Measurements from ENCODE around the gene KCND3. TPM values are rescaled to one million over a fixed set of nuclear protein-coding genes. Genes with fewer than 3 reads are reported as not detected.
A peak's percentile ranks its signal among the peaks of the same experiment; 100 is the strongest.

Gene KCND3
- total and polyA plus RNA-seq, 4 donors: 1.0 to 27.1 (median 6.1) TPM

DNA sequence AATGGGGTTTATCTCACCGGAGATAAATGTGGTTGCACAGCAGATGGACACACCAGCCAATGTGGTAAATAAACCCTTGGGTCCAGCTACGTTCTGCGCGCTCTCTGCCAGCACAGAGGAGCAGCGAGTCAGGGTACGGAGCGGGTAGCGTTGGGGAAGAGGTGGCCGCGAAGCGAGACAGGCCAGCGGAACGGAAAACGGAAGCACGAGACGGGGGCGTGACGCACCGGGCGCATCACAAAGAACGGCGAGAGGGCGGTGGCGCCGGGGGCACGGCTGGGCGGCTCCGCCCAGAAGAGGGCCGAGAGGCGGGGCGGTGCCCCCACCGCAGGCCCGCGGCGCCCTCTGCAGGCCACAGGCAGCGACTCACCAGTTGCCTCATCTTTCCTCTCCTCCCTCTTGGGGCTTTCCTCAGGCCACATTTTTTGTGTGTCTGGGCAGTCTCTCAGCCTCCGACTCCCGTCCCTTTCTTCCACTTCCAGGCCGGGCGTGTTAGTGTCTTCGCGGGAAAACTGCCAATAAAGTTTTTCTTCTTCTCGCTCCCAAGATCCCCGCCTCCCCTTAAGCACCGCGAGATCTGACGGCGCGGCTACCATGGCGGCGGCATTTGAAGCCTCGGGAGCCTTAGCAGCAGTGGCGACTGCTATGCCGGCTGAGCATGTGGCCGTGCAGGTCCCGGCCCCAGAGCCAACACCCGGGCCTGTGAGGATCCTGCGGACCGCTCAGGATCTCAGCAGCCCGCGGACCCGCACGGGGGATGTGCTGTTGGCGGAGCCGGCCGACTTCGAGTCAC lies 233.9 kb downstream of the KCND3 start, which contains the start of gene DDX20:
TSS of gene DDX20 (plus strand) at position 571 of the 793 bp plus-strand sequence. CDS start at position 595, 24 bp downstream.
- DNase-seq (ENCODE audit: low spot score): peak; percentile 91
- Histone ChIP-seq H3K4me1 (ENCODE audit: control insufficient read depth in 4 of 4, insufficient read depth in 4 of 4, low read length in 3 of 4) (peaks cover 1 to 25% (median 15%) of the 10 kb centered on the region in 4 donors), H3K9ac (ENCODE audit: low read depth in 1 of 2, low read length in 2 of 2) (peak within 1 kb of the TSS; percentile 63 to 87), H3K9me3 (ENCODE audit: control insufficient read depth in 4 of 4, low read length in 3 of 4) (no peaks in the 10 kb centered on the region), H3K36me3 (ENCODE audit: control insufficient read depth in 4 of 4, insufficient read depth in 3 of 4, low read depth in 1 of 4, low read length in 3 of 4) (peaks cover 0 to 4% (median 0%) of the 10 kb centered on the region in 4 donors), H3K27ac (ENCODE audit: low read depth in 1 of 2, low read length in 2 of 2) (peak within 1 kb of the TSS; percentile 91 to 95), H3K27me3 (ENCODE audit: control insufficient read depth in 4 of 4, insufficient read depth in 4 of 4, low read length in 3 of 4) (no peaks in the 10 kb centered on the region), H3K4me3 (ENCODE audit: low read depth in 1 of 3, low read length in 3 of 3) (peak within 1 kb of the TSS; percentile 78 to 99 (median 82))
- WGBS: under 1% methylated on average over 67 of the region's 67 CpGs
- TF ChIP-seq, protein P1, sequence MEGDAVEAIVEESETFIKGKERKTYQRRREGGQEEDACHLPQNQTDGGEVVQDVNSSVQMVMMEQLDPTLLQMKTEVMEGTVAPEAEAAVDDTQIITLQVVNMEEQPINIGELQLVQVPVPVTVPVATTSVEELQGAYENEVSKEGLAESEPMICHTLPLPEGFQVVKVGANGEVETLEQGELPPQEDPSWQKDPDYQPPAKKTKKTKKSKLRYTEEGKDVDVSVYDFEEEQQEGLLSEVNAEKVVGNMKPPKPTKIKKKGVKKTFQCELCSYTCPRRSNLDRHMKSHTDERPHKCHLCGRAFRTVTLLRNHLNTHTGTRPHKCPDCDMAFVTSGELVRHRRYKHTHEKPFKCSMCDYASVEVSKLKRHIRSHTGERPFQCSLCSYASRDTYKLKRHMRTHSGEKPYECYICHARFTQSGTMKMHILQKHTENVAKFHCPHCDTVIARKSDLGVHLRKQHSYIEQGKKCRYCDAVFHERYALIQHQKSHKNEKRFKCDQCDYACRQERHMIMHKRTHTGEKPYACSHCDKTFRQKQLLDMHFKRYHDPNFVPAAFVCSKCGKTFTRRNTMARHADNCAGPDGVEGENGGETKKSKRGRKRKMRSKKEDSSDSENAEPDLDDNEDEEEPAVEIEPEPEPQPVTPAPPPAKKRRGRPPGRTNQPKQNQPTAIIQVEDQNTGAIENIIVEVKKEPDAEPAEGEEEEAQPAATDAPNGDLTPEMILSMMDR (IDR thresholded peaks at IDR 0.05; ENCODE audit: low read depth, low read length, missing input control): peak; percentile 83
- peak; percentile 68 for TF ChIP-seq SP1 (IDR thresholded peaks at IDR 0.05)
- TF ChIP-seq, protein P2, sequence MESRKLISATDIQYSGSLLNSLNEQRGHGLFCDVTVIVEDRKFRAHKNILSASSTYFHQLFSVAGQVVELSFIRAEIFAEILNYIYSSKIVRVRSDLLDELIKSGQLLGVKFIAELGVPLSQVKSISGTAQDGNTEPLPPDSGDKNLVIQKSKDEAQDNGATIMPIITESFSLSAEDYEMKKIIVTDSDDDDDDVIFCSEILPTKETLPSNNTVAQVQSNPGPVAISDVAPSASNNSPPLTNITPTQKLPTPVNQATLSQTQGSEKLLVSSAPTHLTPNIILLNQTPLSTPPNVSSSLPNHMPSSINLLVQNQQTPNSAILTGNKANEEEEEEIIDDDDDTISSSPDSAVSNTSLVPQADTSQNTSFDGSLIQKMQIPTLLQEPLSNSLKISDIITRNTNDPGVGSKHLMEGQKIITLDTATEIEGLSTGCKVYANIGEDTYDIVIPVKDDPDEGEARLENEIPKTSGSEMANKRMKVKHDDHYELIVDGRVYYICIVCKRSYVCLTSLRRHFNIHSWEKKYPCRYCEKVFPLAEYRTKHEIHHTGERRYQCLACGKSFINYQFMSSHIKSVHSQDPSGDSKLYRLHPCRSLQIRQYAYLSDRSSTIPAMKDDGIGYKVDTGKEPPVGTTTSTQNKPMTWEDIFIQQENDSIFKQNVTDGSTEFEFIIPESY (IDR thresholded peaks at IDR 0.05): peak; percentile 99
- TF ChIP-seq, protein P3, sequence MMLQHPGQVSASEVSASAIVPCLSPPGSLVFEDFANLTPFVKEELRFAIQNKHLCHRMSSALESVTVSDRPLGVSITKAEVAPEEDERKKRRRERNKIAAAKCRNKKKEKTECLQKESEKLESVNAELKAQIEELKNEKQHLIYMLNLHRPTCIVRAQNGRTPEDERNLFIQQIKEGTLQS (IDR thresholded peaks at IDR 0.05): peak; percentile 36
- peak; percentile 96 for TF ChIP-seq YY1 (IDR thresholded peaks at IDR 0.05)
- peak in 1 of 2 donors; percentile 26 for TF ChIP-seq RXRA (IDR thresholded peaks at IDR 0.05)
- TF ChIP-seq, protein P4, sequence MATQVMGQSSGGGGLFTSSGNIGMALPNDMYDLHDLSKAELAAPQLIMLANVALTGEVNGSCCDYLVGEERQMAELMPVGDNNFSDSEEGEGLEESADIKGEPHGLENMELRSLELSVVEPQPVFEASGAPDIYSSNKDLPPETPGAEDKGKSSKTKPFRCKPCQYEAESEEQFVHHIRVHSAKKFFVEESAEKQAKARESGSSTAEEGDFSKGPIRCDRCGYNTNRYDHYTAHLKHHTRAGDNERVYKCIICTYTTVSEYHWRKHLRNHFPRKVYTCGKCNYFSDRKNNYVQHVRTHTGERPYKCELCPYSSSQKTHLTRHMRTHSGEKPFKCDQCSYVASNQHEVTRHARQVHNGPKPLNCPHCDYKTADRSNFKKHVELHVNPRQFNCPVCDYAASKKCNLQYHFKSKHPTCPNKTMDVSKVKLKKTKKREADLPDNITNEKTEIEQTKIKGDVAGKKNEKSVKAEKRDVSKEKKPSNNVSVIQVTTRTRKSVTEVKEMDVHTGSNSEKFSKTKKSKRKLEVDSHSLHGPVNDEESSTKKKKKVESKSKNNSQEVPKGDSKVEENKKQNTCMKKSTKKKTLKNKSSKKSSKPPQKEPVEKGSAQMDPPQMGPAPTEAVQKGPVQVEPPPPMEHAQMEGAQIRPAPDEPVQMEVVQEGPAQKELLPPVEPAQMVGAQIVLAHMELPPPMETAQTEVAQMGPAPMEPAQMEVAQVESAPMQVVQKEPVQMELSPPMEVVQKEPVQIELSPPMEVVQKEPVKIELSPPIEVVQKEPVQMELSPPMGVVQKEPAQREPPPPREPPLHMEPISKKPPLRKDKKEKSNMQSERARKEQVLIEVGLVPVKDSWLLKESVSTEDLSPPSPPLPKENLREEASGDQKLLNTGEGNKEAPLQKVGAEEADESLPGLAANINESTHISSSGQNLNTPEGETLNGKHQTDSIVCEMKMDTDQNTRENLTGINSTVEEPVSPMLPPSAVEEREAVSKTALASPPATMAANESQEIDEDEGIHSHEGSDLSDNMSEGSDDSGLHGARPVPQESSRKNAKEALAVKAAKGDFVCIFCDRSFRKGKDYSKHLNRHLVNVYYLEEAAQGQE (IDR thresholded peaks at IDR 0.05): peak; percentile 32
- TF ChIP-seq HNF4A (conservative IDR thresholded peaks at IDR 0.05): no peak
- TF ChIP-seq EGR1 (IDR thresholded peaks at IDR 0.05; ENCODE audit: low read depth in 2 of 2): no peak
- peak; percentile 14 for TF ChIP-seq NR2F2 (IDR thresholded peaks at IDR 0.05)
- peak; percentile 68 to 70 for TF ChIP-seq RAD21 (IDR thresholded peaks at IDR 0.05)
- no peak for TF ChIP-seq HNF4G (IDR thresholded peaks at IDR 0.05)
- TF ChIP-seq GABPA (IDR thresholded peaks at IDR 0.05 in 1 of 2, conservative IDR thresholded peaks at IDR 0.05 in 1 of 2): peak; percentile 35 to 83

DNA sequence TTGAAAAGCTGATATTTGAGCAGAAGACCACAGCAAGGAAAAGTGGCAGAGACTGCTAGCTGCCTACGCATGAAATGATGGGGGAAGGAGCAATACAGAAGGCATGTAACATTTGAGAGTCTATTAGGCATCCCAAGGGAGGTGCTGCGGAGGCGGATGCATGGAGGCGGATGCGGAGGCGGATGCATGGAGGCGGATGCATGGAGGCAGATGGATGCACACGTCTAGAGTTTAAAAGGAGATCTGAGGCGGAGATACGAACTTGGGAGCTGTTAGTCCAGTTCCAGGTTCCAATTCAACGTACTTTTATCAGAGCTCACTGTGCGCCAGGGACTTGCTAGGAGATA lies 234.5 kb downstream of the KCND3 start:
- H3K4me3 ChIP-seq (ENCODE audit: low read depth in 1 of 3, low read length in 3 of 3): peak overlapping the region; percentile 78 to 99 (median 82)
- H3K27ac ChIP-seq (ENCODE audit: low read depth in 1 of 2, low read length in 2 of 2): peak overlapping the region; percentile 91 to 95
- DNase-seq (ENCODE audit: low spot score): no peak
- 5% methylated on average over 12 of the region's 12 CpGs for WGBS
- peaks cover 0 to 2% (median 0%) of the 10 kb centered on the region in 4 donors for H3K36me3 ChIP-seq (ENCODE audit: control insufficient read depth in 4 of 4, insufficient read depth in 3 of 4, low read depth in 1 of 4, low read length in 3 of 4)
- H3K27me3 ChIP-seq (ENCODE audit: control insufficient read depth in 4 of 4, insufficient read depth in 4 of 4, low read length in 3 of 4): no peaks in the 10 kb centered on the region
- H3K9ac ChIP-seq (ENCODE audit: low read depth in 1 of 2, low read length in 2 of 2): peak overlapping the region; percentile 63 to 86
- H3K9me3 ChIP-seq (ENCODE audit: control insufficient read depth in 4 of 4, low read length in 3 of 4): no peaks in the 10 kb centered on the region
- peaks cover 1 to 22% (median 15%) of the 10 kb centered on the region in 4 donors for H3K4me1 ChIP-seq (ENCODE audit: control insufficient read depth in 4 of 4, insufficient read depth in 4 of 4, low read length in 3 of 4)
- TF ChIP-seq TAF1 (conservative IDR thresholded peaks at IDR 0.05) (no peak), FOXA2 (IDR thresholded peaks at IDR 0.05) (no peak), FOXA1 (IDR thresholded peaks at IDR 0.05) (no peak), RAD21 (IDR thresholded peaks at IDR 0.05) (no peak), SP1 (IDR thresholded peaks at IDR 0.05) (no peak), RXRA (IDR thresholded peaks at IDR 0.05) (no peak), JUND (IDR thresholded peaks at IDR 0.05) (no peak), HNF4G (IDR thresholded peaks at IDR 0.05) (no peak), YY1 (IDR thresholded peaks at IDR 0.05) (no peak)
- TF ChIP-seq, protein P2 (IDR thresholded peaks at IDR 0.05): no peak
- TF ChIP-seq, protein P5, sequence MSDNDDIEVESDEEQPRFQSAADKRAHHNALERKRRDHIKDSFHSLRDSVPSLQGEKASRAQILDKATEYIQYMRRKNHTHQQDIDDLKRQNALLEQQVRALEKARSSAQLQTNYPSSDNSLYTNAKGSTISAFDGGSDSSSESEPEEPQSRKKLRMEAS (IDR thresholded peaks at IDR 0.05): no peak
- TF ChIP-seq, protein P3 (IDR thresholded peaks at IDR 0.05): no peak
